Endothelial cell of umbilical vein (primary cell): ENCODE results near the gene ZBTB39. TPM values are rescaled to one million over a fixed set of nuclear protein-coding genes. Genes with fewer than 3 reads are reported as not detected.

Experiments
- BruUV-seq: library from RNA; stranded (reverse); fragments of 400-500 nt; replicated peaks from 2 replicates; lab custom pipeline; 2021; lab: Mats Ljungman, UMichigan
- CTCF ChIA-PET: fragments of 300-600, 350-600 bp; sonication (Branson Sonifier 250); formaldehyde crosslinking; loops from one replicate; lab custom pipeline; 2021; ENCODE audit warnings: antibody characterized with exemption, inconsistent platforms; lab: Charles Lee
- POLR2A ChIA-PET: fragments of 300-600, 350-600 bp; sonication (Branson Sonifier 250); formaldehyde crosslinking; loops from one replicate; lab custom pipeline; 2021; ENCODE audit warnings: antibody characterized with exemption, inconsistent platforms; lab: Charles Lee
- DNase-seq: peaks from one replicate; pipeline ENCODE4 v3.0.0-alpha.2; 2011; ENCODE audit warnings: low read depth, low spot score
- FAIRE-seq: peaks from 2 replicates; lab custom pipeline; 2011; peaks lifted over from hg19 to GRCh38; lab: Jason Lieb, UNC
- H2AFZ ChIP-seq: 2 replicates; pipeline ENCODE4 v1.6.0; 2012; ENCODE audit warnings: low read depth, low read length, control low read depth, inconsistent platforms
- H3K27ac ChIP-seq: 2 replicates; pipeline ENCODE4 v1.5.1; 2011; ENCODE audit warnings: low read depth, mild to moderate bottlenecking, control low read depth, low read length, moderate library complexity; ENCODE audit not compliant: insufficient read depth
- H3K27me3 ChIP-seq, 2 experiments: 2 replicates each; pipeline versions ENCODE4 v1.6.0 to v1.6.1; 2011; ENCODE audit warnings: low read length in 2 of 2, mixed read lengths in 1 of 2; ENCODE audit not compliant: control insufficient read depth in 2 of 2, insufficient read depth in 2 of 2
- H3K36me3 ChIP-seq, 2 experiments: 2 replicates in 1 of 2; 3 replicates in 1 of 2; pipeline ENCODE4 v1.5.1; 2011; ENCODE audit warnings: low read length in 2 of 2, mild to moderate bottlenecking in 1 of 2, moderate library complexity in 1 of 2; ENCODE audit not compliant: control insufficient read depth in 2 of 2, insufficient read depth in 2 of 2; ENCODE audit errors: extremely low read depth in 1 of 2
- H3K4me1 ChIP-seq: 3 replicates; pipeline ENCODE4 v1.5.1; 2011; ENCODE audit warnings: mild to moderate bottlenecking, low read length; ENCODE audit not compliant: control insufficient read depth, insufficient read depth; ENCODE audit errors: extremely low read depth
- H3K4me2 ChIP-seq: 2 replicates; pipeline ENCODE4 v1.6.1; 2011; ENCODE audit warnings: low read length, control low read depth, mixed read lengths; ENCODE audit not compliant: insufficient read depth
- H3K4me3 ChIP-seq, 3 experiments: fragments of 200-600 bp in 1 of 3; sonication (generic), shearing (Covaris generic) in 1 of 3; replicated peaks in 1 of 3; 2 replicates each; pipeline ENCODE4 v1.5.1; 2011 to 2016; ENCODE audit warnings: control low read depth in 3 of 3, low read length in 3 of 3, mild to moderate bottlenecking in 2 of 3, inconsistent platforms in 1 of 3, low read depth in 1 of 3, moderate library complexity in 1 of 3; ENCODE audit not compliant: insufficient read depth in 1 of 3
- H3K79me2 ChIP-seq: 2 replicates; pipeline ENCODE4 v1.6.0; 2012; ENCODE audit warnings: low read length, inconsistent platforms; ENCODE audit not compliant: control insufficient read depth, insufficient read depth
- H3K9ac ChIP-seq: replicated peaks from 2 replicates; pipeline ENCODE3; 2011; ENCODE audit warnings: low read length, control low read depth; ENCODE audit not compliant: insufficient read depth; ENCODE audit errors: extremely low read depth
- H3K9me1 ChIP-seq: replicated peaks from 3 replicates; pipeline ENCODE4 v1.6.0; 2011; ENCODE audit warnings: mild to moderate bottlenecking, low read length; ENCODE audit not compliant: control insufficient read depth, insufficient read depth; ENCODE audit errors: extremely low read depth
- H3K9me3 ChIP-seq: replicated peaks from 2 replicates; pipeline ENCODE4 v1.5.1; 2012; ENCODE audit warnings: low read length, inconsistent platforms; ENCODE audit not compliant: control insufficient read depth, insufficient read depth
- H4K20me1 ChIP-seq: replicated peaks from 2 replicates; pipeline ENCODE3; 2011; ENCODE audit warnings: mild to moderate bottlenecking, low read length; ENCODE audit not compliant: control insufficient read depth, insufficient read depth; ENCODE audit errors: extremely low read depth
- CTCF ChIP-seq, 2 donors: IDR thresholded peaks; 1 replicate in 1 of 2; 2 replicates in 1 of 2; pipeline ENCODE4 v1.5.1; 2011; ENCODE audit warnings: low read length in 2 of 2, mild to moderate bottlenecking in 2 of 2, moderate library complexity in 2 of 2, control low read depth in 1 of 2, inconsistent platforms in 1 of 2, low read depth in 1 of 2; ENCODE audit not compliant: insufficient read depth in 1 of 2; ENCODE audit errors: extremely low read depth in 1 of 2
- EZH2 ChIP-seq: IDR thresholded peaks from 2 replicates; pipeline ENCODE4 v1.6.1; 2012; ENCODE audit warnings: borderline replicate concordance, low read depth, mild to moderate bottlenecking, moderate library complexity, low read length, inconsistent platforms; ENCODE audit not compliant: severe bottlenecking
- FOS ChIP-seq: IDR thresholded peaks from 2 replicates; pipeline ENCODE4 v1.6.1; 2011; ENCODE audit warnings: mild to moderate bottlenecking, low read length, moderate library complexity, borderline replicate concordance; ENCODE audit not compliant: insufficient read depth
- GATA2 ChIP-seq: IDR thresholded peaks from 2 replicates; pipeline ENCODE4 v1.7.0; 2011; ENCODE audit warnings: low read depth, mild to moderate bottlenecking, moderate library complexity, mixed read lengths, low read length; ENCODE audit not compliant: insufficient read length, insufficient read depth
- JUN ChIP-seq: IDR thresholded peaks from 2 replicates; pipeline ENCODE4 v1.6.1; 2011; ENCODE audit warnings: borderline replicate concordance, low read depth; ENCODE audit not compliant: insufficient read length, insufficient read depth
- MAX ChIP-seq: IDR thresholded peaks from 2 replicates; pipeline ENCODE4 v1.6.1; 2011; ENCODE audit not compliant: insufficient read depth, insufficient read length
- MYC ChIP-seq: IDR thresholded peaks from one replicate; pipeline ENCODE4 v1.6.1; 2011; ENCODE audit warnings: mild to moderate bottlenecking, low read depth, low read length
- POLR2A ChIP-seq: IDR thresholded peaks from 2 replicates; pipeline ENCODE4 v1.6.1; 2012; ENCODE audit warnings: low read depth, mild to moderate bottlenecking, control low read depth, low read length
- POLR2AphosphoS5 ChIP-seq: IDR thresholded peaks from 2 replicates; pipeline ENCODE4 v1.6.1; 2012; ENCODE audit warnings: low read depth, mild to moderate bottlenecking, control low read depth, low read length, moderate library complexity; ENCODE audit not compliant: insufficient read depth
- dilution Hi-C: fragments of 300-500 bp; cut with MboI; formaldehyde crosslinking; loops from one replicate; pipeline ENCODE4 v1.15.0; 2019; ENCODE audit warnings: low sequenced_read_pairs; ENCODE audit not compliant: extremely low pct_ligation_motif_present
- intact Hi-C: fragments of 100-400 bp; cut with micrococcal nuclease; formaldehyde crosslinking; loops from one replicate; pipeline ENCODE4 v1.10.0; 2022
- polyA plus RNA-seq, 4 experiments: library from polyadenylated mRNA; depleted of rRNA in 3 of 4; stranded (reverse) in 3 of 4; unstranded in 1 of 4; fragments of >200 nt; gene quantifications; 2 replicates each; pipeline versions ENCODE4 v1.2.1 to v1.2.3, GENCODE V29; 2011 to 2012; ENCODE audit warnings: missing spikeins in 1 of 4
- total RNA-seq: library from RNA; stranded (reverse); gene quantifications from 2 replicates; pipeline ENCODE4 v1.2.3, GENCODE V29; 2021

ZBTB39 gene
- total and polyA plus RNA-seq, 2 donors (not counting 3 experiments of a cell fraction or from before 2014, with no cell fraction given), result 5.9 to 8.5 TPM

GRCh38 chr12:57048423-57049118 lies 42.2 kb upstream of the ZBTB39 start:
- H3K36me3 ChIP-seq, result no peaks in the 10 kb centered on the region
- FAIRE-seq, result no peak
- no peak overlapping the region for H3K4me2 ChIP-seq
- no peaks in the 10 kb centered on the region for H3K9me3 ChIP-seq
- no peak overlapping the region for H3K4me3 ChIP-seq
- no peaks in the 10 kb centered on the region for H3K4me1 ChIP-seq
- peaks cover 5 to 9% of the 10 kb centered on the region in 2 experiments for H3K27me3 ChIP-seq
- ChIA-PET CTCF (interaction anchor here (1.0 kb wide), 1 partner anchor 14 kb away, joined by 3 read pairs; no protein-coding TSS in a partner anchor), POLR2A (no interaction called here)
- TF ChIP-seq EZH2 (no peak), JUN (no peak), CTCF (IDR thresholded peaks at IDR 0.05; ENCODE audit: extremely low read depth in 1 of 2, insufficient read depth in 1 of 2, low read depth in 1 of 2, low read length in 2 of 2) (no peak), FOS (no peak), GATA2 (no peak), POLR2A (no peak), MYC (no peak), MAX (no peak), POLR2AphosphoS5 (no peak)
- dilution Hi-C loops, result no loop called here
- no peak overlapping the region for H3K27ac ChIP-seq
- no peaks in the 10 kb centered on the region for H3K79me2 ChIP-seq
- intact Hi-C loops, result no loop called here
- H3K9me1 ChIP-seq, result no peaks in the 10 kb centered on the region
- no peak overlapping the region for H3K9ac ChIP-seq
- DNase-seq, result no peak
- BruUV-seq, result no TSS peak
- H4K20me1 ChIP-seq, result no peaks in the 10 kb centered on the region
- H2AFZ ChIP-seq, result no peak overlapping the region
